Stimulated activated CD4-positive, alpha-beta T cell treated with anti-CD3 and anti-CD28 coated beads, TNF-alpha, amount 100 ng/mL, for 24 hours (primary cell): ENCODE measurements around the gene POPDC2.
"Not testable (repeated sequence)": the region's sequence is repeated elsewhere in the genome, so short reads cannot be mapped to it uniquely, and the experiment has no call there.

ENCODE experiments used
- DNase-seq, 3 experiments: peaks; one replicate each; pipeline ENCODE4 v3.0.0-alpha.2; 2020; ENCODE audit warnings: low read depth in 3 of 3

Gene POPDC2, protein sequence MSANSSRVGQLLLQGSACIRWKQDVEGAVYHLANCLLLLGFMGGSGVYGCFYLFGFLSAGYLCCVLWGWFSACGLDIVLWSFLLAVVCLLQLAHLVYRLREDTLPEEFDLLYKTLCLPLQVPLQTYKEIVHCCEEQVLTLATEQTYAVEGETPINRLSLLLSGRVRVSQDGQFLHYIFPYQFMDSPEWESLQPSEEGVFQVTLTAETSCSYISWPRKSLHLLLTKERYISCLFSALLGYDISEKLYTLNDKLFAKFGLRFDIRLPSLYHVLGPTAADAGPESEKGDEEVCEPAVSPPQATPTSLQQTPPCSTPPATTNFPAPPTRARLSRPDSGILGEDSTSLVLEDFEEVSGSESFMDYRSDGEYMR

DNA sequence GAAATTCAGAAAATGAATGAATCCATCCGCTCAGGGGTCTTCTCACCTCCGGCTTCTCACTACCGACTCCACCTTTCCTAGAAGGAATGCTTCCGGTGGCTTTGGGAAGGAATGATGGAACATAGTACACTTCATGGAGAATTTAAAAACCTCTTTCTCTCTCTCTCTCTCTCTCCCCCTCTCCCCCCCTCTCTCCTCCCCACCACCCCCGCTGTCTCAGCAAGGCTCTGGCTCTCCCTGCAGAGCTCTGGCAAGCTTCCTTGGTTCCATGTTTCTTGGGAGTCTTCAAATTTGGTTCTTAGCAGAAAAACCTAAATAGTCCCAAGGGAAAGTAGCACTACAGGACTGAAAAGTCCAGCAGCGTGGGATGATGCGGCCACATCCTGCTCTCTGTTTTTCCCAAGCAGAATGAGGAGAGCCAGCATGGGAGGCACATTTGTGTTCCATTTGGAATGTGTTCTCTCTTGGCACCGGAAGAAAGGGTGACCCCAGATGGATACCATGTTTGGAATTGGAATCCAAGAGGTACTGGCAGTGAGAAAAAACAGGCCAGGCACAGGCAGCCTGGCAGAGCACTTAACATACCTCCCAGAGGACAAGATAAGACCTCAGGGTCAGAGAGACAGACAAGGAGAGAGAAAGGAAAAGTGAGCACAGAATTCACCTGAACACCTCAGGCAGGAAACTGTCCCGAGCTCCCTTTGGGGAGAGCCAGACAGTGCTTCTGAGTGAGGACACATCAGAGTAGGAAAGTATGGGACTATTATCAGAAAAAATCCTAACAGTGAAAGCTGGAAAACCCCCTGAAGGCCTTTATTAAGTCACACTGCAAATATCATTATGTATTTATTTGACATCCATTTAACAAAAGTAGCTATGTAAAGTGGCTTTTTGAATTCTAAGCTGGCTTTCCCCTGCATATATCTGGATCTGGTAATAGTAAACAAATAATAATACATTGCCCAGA, at the start of gene POPDC2:
POPDC2 (minus strand) TSS at position 116 of the 967 bp plus-strand sequence. CDS start 166 bp downstream, outside the sequence.
- DNase-seq, result no peak

DNA sequence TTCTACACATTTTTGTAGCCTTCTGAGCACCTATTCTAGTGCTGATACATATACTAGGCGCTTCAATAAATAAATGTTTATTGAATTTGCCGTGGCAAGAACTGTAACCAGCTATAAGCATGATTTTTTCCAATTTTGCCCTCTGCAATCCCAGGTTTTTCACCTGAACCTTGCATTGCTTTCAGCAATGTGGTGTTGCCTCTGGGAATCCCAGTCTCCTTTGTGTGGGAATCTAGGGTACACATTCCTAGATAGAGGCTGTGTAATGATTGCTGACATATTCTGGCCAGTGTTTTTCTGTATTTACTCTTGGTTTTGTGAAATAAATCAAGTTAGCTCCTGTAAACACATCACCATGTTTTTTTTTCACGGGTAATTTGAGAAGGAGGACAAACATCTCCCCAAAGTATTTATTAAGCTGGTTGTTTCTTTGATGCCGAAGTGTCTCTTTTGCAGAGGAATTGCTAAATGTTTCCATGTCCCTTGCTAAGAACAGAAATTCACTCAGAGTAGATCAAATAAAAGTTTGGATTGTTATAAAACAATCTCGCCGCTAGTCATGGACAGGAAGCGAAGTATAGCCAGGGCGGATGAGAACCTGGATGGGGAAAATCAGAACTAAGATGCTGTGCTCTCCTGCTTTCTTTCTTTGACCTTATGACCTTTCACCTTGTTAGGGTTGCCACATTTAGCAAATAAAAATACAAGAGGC, 43.6 kb upstream of the POPDC2 start:
- no peak for DNase-seq

DNA sequence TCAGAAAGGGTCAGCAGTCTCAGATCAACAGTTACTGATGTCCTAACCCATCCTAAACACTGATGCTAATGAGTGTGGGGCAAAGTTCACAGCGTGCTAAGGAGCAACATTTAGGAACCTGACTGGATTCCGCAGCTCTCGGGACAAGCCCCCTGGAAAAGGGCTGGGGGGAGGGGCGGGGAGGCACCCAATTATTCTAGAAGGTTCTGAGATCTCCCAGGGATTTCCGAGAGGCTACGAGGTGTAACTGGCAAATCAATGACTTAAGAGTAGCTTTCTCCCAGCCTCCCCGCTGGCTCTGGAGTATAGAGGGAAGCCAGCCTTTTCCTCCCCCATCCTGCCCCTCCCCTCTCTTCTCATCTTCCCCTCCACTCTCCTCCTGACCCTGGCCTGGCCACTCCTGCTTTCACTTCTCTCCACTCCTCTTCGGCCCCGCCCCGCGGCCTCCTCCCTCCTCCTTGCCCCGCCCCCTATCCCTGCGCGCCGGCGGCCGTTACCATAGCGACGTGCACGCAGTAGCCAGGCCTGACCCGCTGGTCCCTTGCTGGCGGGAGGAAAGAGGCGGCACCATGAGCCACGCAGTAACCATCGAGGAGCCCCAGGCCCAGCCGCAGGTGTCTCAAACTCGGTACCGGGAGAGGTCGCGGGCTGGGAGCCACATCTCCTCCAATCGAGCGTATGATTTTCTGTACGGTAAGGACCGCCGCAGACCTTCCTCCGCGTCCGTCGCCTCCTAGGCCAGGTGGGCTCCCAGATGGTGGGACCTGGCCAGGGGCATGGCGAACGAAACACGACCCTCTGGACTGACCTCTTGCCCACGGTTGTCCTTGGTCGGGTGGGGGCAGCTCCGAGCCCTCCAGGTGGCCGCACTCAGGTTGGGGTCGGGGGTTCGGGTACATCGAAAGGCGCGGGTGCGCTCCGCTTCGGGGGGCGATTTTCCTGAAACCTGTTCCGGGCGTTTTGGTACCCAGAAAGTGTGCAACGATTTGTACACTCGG, 42.4 kb upstream of the POPDC2 start, which contains the start of gene CFAP91:
CFAP91 (plus strand) TSS at position 493 of the 998 bp plus-strand sequence; CDS start at position 570, 77 bp downstream.
- DNase-seq, result peak; percentile 57 to 83 (median 59)

DNA sequence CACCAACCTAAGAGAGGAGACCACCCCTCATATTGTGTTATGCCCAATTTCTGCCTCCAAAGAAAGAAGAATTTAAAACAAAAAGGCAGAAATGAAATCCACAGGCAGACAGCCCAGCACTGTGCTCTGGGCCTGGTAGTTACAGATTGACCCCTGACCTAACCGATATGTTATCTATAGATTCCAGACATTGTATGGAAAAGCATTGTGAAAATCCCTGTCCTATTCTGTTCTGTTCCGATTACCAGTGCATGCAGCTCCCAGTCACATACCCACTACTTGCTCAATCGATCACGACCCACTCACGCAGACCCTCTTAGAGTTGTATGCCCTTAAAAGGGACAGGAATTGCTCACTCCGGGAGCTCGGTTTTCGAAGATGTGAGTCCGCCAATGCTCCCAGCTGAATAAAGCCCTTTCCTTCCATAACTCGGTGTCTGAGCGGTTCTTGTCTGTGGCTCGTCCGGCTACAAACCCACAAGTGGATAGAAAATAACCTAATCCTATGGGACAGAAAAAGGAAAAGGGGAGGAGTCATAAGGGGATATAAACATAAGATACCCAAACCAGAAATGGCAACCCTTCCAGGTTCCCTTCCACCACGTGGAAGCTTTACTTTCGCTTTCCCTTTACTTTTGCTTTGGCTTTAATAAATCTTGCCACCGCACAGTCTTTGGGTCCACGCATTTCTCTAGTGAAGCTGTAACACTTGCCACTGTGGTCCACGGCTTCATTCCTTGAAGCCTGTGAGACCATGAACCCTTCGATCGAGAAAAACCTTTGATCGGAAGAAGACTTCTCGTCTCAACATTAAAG, 40.7 kb upstream of the POPDC2 start:
- no peak for DNase-seq

DNA sequence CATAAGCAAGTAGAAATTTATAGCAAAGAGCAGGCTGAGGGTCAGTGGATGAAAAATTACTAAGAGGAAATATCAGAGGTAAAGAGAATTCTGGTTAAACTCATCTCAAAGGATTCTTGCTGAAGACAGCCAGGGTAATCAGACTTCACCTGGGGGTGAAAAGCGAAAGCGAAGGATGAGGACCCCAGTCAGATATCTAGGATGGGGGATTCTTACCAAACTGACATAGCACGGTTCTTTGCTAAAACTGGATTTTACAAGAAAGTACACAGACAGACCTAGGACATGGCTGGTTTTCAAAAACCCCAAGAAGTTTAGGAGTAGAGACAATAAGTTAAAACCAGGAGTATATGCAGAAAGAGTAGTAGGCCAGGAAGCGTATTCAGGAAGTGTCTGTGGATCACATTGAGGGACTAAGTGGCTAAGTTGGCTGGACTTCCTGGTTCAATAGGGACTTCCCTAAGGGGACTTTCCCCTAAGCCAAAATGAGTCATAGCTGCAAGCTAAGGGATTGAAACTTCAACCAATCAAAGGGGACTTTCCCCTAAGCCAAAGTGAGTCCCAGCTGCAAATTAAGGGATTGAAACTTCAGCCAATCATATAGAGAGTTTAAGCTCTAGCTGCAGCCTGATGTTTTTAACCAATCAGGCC, 40.0 kb upstream of the POPDC2 start:
- peak in 1 of 3 experiments; percentile 31 for DNase-seq

DNA sequence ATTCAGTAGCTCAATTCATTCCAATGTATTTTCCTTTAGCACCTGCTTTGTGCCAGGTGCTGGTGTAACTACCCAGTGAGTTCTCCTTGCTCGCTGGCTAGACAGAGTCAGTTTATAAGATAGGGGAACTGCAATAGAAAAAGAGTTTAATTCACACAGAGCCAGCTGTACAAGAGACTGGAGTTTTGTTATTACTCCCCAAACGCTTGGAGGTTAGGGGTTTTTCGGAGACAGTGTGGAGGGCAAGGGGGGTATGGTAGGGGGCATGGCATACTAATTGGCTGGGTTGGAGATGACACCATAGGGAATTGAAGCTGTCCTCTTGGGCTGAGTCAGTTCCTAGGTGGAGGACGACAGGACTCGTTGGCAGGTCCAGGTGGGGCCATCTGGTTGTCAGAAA, 37.0 kb upstream of the POPDC2 start:
- no peak for DNase-seq

DNA sequence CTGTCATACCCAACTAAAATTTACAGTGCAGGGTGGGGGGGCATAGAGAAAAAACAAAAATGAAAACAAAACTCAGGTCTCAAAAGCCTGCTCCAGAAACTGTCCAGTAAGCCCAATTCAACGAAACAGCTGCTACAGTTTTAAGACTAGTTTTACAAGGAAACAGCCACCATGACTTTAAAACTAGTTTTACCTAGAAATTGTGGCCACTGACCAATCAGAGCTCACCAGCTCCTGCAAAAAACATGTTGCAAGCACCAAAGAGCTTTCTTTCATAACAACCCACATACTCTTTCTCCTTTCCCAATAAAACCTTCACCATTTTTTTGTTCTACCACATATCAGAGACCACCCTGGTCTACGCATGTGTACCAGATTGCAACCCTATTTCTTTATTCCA, 35.1 kb upstream of the POPDC2 start:
- DNase-seq, result no peak

DNA sequence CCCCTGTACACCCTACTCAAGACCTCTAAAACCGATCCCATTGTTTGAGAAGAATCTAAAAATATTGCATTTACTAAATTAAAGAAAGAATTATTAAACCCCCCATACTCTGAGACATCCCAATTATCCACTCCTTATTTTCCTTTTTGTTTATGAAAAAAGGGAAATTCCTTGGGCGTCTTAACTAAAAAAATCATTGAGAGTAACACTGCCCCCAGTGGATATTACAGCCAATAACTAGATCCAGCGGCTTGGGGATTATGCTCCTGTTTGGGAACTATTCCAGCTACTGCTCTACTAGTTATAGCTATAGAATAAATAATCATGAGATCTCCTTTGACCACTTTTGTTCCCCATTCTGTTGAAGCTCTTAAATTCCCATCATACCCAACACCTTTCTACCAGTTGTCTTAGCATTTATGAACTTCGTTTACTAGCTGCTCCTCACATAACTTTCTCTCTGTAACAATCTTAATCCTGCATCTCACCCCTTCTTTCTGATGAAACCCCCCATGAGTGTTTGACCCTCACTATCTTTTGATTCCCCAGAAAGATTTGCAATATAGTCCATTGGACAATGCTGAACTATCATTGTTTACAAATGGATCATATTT, 29.8 kb upstream of the POPDC2 start:
- DNase-seq, result no peak

DNA sequence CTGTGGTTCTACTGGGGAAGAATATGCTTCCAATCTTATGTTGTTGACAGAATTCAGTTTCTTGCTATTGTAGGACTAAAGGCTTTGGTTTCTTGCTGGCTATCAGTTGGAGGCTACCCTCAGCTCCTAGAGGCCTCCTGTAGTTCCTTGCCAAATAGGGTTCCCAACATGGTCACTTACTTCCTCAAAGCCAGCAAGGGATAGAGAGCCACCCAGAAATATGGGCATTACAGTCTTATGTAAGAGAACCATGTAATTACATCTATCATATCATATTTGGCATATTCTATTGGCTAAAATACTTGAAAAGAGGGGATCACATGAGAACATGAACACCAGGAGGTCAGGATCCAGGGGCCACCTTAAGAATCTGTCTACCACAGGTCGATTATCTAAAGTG, 23.0 kb upstream of the POPDC2 start:
- DNase-seq, result no peak

DNA sequence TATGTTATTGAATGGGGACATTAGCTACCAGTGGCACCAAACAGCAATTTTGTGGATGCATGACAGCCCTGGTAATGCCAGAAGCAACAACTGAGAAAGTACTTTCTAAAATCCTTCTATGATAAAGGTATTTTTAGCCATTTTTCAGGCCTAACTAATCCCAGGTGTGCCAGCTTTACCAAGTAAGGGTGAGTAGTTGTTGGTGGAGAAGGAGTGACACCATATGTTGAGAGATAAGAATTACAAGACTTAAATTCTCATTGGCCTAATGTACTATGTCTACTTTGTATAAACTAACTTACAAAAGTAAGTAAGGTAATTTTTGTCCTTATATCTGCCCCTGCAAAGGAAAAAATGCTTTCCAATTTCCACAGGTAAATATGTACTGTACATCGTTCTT, 20.9 kb upstream of the POPDC2 start:
- no peak for DNase-seq

DNA sequence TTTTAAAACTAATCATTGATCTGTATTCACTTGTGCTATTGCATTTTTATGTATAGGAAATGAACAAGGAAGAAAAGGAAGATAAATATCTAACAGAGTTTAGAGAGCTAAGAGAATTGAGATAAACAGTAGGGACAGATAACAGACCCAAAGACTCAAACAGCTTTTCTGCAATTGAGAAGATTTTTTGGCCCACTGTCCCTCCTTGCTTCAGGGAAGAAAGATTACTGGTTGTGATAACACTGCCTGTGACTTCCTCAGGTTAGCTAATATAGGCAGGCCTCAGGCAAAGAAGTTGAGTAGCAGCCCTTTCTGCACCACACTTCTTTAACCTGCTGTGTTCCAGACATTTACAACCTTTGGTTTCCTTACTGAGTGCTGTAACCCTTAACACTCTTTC, 19.5 kb upstream of the POPDC2 start:
- no peak for DNase-seq

DNA sequence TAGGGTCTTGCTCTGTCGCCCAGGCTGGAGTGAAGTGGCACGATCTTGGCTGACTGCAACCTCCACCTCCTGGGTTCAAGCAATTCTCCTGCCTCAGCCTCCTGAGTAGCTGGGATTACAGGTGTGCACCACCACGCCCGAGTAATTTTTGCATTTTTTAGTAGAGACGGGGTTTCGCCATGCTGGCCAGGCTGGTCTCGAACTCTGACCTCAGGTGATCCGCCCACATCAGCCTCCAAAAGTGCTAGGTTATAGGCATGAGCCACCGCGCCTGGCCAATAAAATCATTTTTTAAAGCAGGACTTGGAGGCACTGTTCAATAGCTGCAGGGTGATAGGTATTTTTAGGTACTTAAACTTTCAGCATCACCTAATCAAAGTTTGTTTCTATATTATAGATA, 17.8 kb upstream of the POPDC2 start:
- not testable (repeated sequence) for DNase-seq

DNA sequence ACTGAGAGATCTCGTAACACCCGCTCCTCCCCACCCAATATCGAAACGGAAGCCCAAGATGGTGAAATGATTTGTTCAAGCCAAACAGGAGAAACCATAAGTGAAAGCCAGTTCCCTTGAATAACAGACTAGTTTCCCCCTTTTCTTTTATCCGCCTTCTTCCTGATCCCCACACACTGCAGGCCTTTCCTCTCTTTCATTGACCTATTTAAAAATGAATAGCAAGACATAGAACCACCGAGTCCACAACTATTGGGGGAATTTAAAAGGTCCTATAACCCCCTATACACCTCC, 17.2 kb upstream of the POPDC2 start:
- no peak for DNase-seq

DNA sequence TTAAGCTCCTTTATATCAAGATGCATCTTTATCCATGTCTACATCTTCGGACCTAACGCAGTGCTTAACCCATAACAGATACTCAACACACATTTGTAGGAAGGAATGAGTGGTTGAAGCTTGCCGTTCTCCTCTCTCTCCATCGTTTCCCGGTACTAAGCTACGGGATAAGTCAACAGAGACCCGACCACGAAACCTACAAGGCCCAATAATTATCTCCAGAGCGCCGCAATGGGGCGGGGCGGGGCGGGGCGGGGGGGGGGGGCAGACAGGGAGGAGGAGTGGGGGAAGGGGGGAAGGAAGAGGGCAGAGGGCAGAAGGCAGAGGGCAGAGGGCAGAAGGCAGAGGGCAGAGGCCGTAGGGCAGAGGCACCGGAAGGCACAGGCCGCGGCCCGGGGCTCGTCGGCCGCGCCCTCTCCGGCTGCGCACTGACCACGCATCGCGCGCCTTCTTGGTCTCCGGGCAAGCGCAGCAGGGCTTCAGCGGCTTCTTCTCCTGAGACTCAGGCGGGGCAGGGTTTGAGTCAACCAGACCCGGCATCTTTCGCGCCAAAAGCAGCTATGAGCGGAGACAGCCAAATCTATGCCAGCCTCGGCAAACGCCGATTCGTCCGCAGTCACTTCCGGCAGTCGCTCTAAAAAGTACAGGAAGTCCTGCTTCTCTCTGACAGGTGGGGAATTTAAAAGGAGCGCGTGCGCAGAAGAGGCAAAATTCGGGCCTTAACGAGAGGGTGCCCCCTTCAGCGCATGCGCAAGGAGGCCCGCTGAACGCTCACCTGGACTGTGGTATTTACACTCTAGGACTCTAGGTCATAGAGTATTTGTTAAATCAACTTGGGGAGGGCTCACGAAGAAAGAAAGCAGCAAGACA, 16.6 kb upstream of the POPDC2 start, which contains the start of gene COX17:
COX17 (minus strand) TSS at position 636 of the 870 bp plus-strand sequence; CDS start at position 540, 96 bp downstream.
- DNase-seq, result peak; percentile 87 to 93 (median 91)

DNA sequence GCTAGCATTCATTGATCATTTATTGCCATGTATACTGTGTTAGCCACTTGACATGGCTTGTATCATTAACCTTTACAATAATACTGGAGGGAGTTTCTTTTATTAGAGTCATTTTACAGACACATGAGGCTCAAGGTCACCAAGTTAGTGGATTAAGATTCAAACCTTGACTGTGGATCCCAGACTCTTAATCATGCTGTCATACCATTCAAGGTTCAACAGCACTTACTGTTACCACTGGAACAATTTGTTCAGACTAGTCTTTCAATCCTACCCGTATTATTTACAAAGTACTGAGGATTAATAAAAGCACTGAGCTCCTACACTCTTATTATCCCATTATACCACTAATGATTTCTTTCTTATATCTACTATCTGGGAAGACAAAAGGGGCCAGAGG, 15.6 kb upstream of the POPDC2 start:
- no peak for DNase-seq

DNA sequence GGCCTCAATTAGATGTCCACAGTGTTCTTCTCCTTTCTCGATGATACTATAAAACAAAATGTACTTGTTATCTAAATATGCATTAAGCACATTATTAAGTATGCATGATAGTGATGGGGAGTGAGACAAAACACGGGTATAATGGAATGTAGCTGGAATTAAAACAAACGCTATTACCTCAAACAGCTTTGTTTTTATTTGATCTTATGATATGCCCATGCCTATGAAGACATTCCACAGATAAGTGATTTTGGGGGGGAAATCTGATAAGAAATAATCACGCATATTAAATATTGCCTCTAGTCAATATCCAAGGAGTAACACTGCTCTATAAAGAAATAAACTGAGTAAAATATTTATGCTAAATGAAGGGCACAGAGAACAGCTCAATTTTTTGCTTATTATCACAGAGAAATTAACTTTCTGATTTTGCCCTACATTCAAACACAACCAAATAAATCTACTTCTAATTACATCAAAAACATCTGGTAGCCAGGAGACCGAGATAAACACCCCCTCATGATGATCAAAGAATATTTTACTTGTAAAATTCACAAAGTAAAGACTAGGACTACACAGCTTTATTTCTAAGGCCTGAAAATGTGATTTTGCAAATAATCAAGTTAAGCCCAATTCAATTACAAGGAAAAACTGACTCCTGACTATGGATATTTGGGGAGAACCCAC, 14.9 kb upstream of the POPDC2 start:
- no peak for DNase-seq

DNA sequence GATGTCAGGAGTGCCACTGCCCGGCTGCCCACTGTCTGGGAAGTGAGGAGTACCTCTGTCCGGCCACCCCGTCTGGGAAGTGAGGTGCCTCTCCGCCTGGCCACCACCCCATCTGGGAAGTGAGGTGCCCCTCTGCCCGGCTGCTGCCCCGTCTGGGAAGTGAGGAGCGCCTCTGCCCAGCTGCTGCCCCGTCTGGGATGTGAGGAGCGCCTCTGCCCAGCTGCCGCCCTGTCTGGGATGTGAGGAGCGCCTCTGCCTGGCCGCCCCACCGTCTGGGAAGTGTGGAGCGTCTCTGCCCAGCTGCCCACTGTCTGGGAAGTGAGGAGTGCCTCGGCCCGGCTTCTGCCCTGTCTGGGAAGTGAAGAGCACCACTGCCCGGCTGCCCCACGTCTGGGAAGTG, 13.5 kb upstream of the POPDC2 start:
- no peak for DNase-seq
